ENCODE results near the gene ACOXL.
A peak's percentile ranks its signal among the peaks of the same experiment; 100 is the strongest.
"Not testable (repeated sequence)": the region's sequence is repeated elsewhere in the genome, so short reads cannot be mapped to it uniquely, and the experiment has no call there.

Gene ACOXL

DNA sequence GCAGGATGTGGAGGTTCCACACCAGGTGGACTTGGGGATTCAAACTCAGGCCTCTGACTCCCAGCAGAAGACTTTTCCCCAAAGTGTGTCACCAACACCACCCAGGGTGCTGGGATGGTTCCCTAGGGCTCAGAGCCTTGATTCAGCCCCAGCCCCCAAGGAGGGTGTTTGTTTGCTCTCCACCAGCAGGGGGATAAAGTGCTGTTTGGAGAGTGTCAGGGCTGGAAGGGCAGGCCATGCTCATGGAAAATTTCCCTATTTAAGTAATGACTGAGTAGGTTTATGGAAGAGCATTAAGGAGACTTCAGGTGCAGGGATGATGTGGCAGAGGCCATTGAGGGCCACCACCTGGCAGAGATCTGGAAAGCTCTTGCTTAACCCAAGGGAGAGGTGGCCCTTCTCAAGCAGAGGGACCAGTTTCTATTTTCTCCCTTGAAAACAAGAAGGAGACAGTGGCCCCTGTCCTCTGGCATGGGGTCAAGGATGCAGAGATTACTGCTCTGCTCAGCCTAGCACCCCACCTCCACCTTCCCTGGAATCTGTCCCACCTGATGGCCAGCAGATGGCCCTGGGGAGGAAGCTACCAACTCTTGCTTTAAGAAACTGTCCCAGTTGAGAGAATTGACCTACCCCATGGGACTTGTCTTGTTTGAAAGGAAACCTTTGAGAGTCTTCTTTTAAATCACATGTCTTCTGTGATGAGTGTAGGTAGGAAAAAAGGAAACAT lies 122.1 kb downstream of the ACOXL start:
- Mint-ChIP-seq H3K36me3 (ENCODE audit: low read depth) (no peaks in the 10 kb centered on the region), H3K27me3 (ENCODE audit: low read depth, poor library complexity) (peaks cover 18% of the 10 kb centered on the region), H3K27ac (no peak overlapping the region), H3K4me1 (peaks cover 19% of the 10 kb centered on the region), H3K9me3 (no peaks in the 10 kb centered on the region), H3K4me3 (no peak overlapping the region)
- no peak for TF ChIP-seq CTCF (IDR thresholded peaks at IDR 0.05)
- DNase-seq, result no peak

- H3K4me1 Mint-ChIP-seq, result peaks cover 30% of the 10 kb centered on the region
- not testable (repeated sequence) for H3K36me3 Mint-ChIP-seq (ENCODE audit: low read depth); DNase-seq; H3K27ac Mint-ChIP-seq; H3K9me3 Mint-ChIP-seq; H3K4me3 Mint-ChIP-seq
- peaks cover 20% of the 10 kb centered on the region for H3K27me3 Mint-ChIP-seq (ENCODE audit: low read depth, poor library complexity)
Measured at GRCh38 chr2:110855841-110856240, 123.5 kb downstream of the ACOXL start.

DNA sequence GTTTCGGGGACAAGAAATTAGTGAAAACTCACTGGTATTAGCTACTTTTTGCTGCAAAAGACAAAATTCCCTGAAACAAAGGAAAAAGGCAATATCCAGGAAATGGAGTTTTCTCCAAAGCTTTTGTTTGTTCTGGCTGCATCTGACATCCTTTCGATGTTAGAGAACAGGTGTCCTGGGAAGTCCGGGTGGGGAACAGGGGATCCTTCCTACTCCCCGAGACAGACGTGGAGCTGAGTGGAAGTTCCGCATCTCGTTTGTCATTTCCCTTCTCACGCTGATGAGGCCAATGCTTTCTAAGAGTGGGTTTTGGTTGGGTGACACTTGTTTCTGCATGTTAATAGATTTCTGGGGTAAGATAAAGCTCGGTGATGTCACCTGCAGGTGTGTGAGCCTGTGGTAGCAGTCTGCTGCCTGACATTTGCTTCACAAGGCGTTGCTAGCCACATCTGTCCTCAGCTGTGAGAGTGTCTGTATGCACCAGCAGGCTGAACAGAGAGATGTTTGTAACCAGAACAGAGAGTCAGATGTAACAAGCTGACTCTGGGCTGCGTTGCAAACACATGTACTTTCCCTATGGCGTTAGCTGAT lies 125.9 kb downstream of the ACOXL start:
- DNase-seq, result no peak
- Mint-ChIP-seq H3K27me3 (ENCODE audit: low read depth, poor library complexity) (peaks cover 12% of the 10 kb centered on the region), H3K4me1 (peaks cover 45% of the 10 kb centered on the region), H3K4me3 (no peak overlapping the region), H3K9me3 (no peaks in the 10 kb centered on the region), H3K36me3 (ENCODE audit: low read depth) (no peaks in the 10 kb centered on the region), H3K27ac (peak overlapping the region; percentile 14)
- no peak for TF ChIP-seq CTCF (IDR thresholded peaks at IDR 0.05)

- H3K9me3 Mint-ChIP-seq, result no peaks in the 10 kb centered on the region
- H3K4me1 Mint-ChIP-seq, result peaks cover 46% of the 10 kb centered on the region
- H3K36me3 Mint-ChIP-seq (ENCODE audit: low read depth), result no peaks in the 10 kb centered on the region
- TF ChIP-seq CTCF (IDR thresholded peaks at IDR 0.05), result no peak
- no peak for DNase-seq
- H3K27me3 Mint-ChIP-seq (ENCODE audit: low read depth, poor library complexity), result peaks cover 10% of the 10 kb centered on the region
- H3K27ac Mint-ChIP-seq, result peak overlapping the region; percentile 0
- H3K4me3 Mint-ChIP-seq, result peak overlapping the region; percentile 13
Measured at GRCh38 chr2:110858993-110859701, 126.8 kb downstream of the ACOXL start.

GRCh38 chr2:110860630-110861029 lies 128.3 kb downstream of the ACOXL start:
- Mint-ChIP-seq H3K9me3 (no peaks in the 10 kb centered on the region), H3K4me1 (peaks cover 47% of the 10 kb centered on the region), H3K27ac (peak overlapping the region; percentile 45), H3K27me3 (ENCODE audit: low read depth, poor library complexity) (peaks cover 13% of the 10 kb centered on the region), H3K36me3 (ENCODE audit: low read depth) (no peaks in the 10 kb centered on the region), H3K4me3 (no peak overlapping the region)
- no peak for TF ChIP-seq CTCF (IDR thresholded peaks at IDR 0.05)
- no peak for DNase-seq

- no peaks in the 10 kb centered on the region for H3K9me3 Mint-ChIP-seq
- H3K27ac Mint-ChIP-seq, result peak overlapping the region; percentile 77
- H3K36me3 Mint-ChIP-seq (ENCODE audit: low read depth), result no peaks in the 10 kb centered on the region
- peaks cover 56% of the 10 kb centered on the region for H3K4me1 Mint-ChIP-seq
- no peak for TF ChIP-seq CTCF (IDR thresholded peaks at IDR 0.05)
- H3K4me3 Mint-ChIP-seq, result peak overlapping the region; percentile 18
- no peak for DNase-seq
- peaks cover 17% of the 10 kb centered on the region for H3K27me3 Mint-ChIP-seq (ENCODE audit: low read depth, poor library complexity)
Measured at GRCh38 chr2:110861616-110862260, 129.4 kb downstream of the ACOXL start.

All from nephron progenitor cell (in vitro differentiated cells).